Testis (tissue), 3 donors: Measurements from ENCODE around the gene MTRFR. TPM values are rescaled to one million over a fixed set of nuclear protein-coding genes. Genes with fewer than 3 reads are reported as not detected.
A peak's percentile ranks its signal among the peaks of the same experiment; 100 is the strongest.
"Not testable (repeated sequence)": the region's sequence is repeated elsewhere in the genome, so short reads cannot be mapped to it uniquely, and the experiment has no call there.

Experiments used
- DNase-seq: peaks from one replicate; pipeline ENCODE4 v3.0.0-alpha.2; 2019
- H3K27ac ChIP-seq, 2 donors: fragments of 200-600 bp; sonication (generic); one replicate each; pipeline ENCODE4 v1.5.1; 2019
- H3K27me3 ChIP-seq: fragments of 200-600 bp; sonication (generic); one replicate; pipeline ENCODE4 v1.5.1; 2019
- H3K36me3 ChIP-seq: fragments of 200-600 bp; sonication (generic); one replicate; pipeline ENCODE4 v1.5.1; 2017; ENCODE audit warnings: low read depth; ENCODE audit errors: missing control alignments
- H3K4me1 ChIP-seq: fragments of 200-600 bp; sonication (generic); one replicate; pipeline ENCODE4 v1.5.1; 2019
- H3K4me3 ChIP-seq, 2 donors: fragments of 200-600 bp; sonication (generic); one replicate each; pipeline ENCODE4 v1.5.1; 2017 to 2019
- H3K9me3 ChIP-seq: fragments of 200-600 bp; sonication (generic); one replicate; pipeline ENCODE4 v1.5.1; 2017
- POLR2A ChIP-seq: fragments of 450-650 bp; IDR thresholded peaks from one replicate; pipeline ENCODE4 v1.6.1; 2017; ENCODE audit warnings: antibody characterized with exemption, mild to moderate bottlenecking, moderate library complexity
- WGBS, 2 donors: methylation state at CpG; one replicate each; pipeline ENCODE4 v1.1.5; 2018; 5-methylcytosine and 5-hydroxymethylcytosine counted together
- intact Hi-C: fragments of 100-400 bp; cut with DNase I; formaldehyde crosslinking; loops from one replicate; pipeline ENCODE4 v1.15.1; 2023; ENCODE audit warnings: low total_unique reads
- polyA plus RNA-seq: library from polyadenylated mRNA; stranded (reverse); fragments of 350-450 nt; fragmentation: Illumina TruSeq; extraction: RNeasy Lipid Tissue Mini Kit (QIAGEN cat#74804); gene quantifications from one replicate; pipeline ENCODE4 v1.2.3, GENCODE V29; 2014; ENCODE audit warnings: low read depth, low replicate concordance; ENCODE audit not compliant: insufficient read depth
- total RNA-seq, 2 donors: library from RNA; depleted of rRNA; stranded (reverse); fragments of >200 nt; gene quantifications; one replicate each; pipeline ENCODE4 v1.2.3, GENCODE V29; 2016
- TF ChIP-seq, protein P1 (sequence below), 3 experiments: fragments of 450-650 bp in 2 of 3; fragments of 200-600 bp in 1 of 3; sonication (generic) in 1 of 3; IDR thresholded peaks; one replicate each; pipeline ENCODE4 v1.5.1; 2016 to 2019; ENCODE audit warnings: antibody characterized with exemption in 3 of 3, mild to moderate bottlenecking in 2 of 3, moderate library complexity in 1 of 3

Gene MTRFR
- total and polyA plus RNA-seq, 3 donors from 2014 or later, result 21.1 to 23.6 (median 21.3) TPM

- no peak overlapping the region for H3K4me3 ChIP-seq
- H3K9me3 ChIP-seq, result no peaks in the 10 kb centered on the region
- TF ChIP-seq, protein P1, sequence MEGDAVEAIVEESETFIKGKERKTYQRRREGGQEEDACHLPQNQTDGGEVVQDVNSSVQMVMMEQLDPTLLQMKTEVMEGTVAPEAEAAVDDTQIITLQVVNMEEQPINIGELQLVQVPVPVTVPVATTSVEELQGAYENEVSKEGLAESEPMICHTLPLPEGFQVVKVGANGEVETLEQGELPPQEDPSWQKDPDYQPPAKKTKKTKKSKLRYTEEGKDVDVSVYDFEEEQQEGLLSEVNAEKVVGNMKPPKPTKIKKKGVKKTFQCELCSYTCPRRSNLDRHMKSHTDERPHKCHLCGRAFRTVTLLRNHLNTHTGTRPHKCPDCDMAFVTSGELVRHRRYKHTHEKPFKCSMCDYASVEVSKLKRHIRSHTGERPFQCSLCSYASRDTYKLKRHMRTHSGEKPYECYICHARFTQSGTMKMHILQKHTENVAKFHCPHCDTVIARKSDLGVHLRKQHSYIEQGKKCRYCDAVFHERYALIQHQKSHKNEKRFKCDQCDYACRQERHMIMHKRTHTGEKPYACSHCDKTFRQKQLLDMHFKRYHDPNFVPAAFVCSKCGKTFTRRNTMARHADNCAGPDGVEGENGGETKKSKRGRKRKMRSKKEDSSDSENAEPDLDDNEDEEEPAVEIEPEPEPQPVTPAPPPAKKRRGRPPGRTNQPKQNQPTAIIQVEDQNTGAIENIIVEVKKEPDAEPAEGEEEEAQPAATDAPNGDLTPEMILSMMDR (IDR thresholded peaks at IDR 0.05), result no peak
- TF ChIP-seq POLR2A, result no peak
- DNase-seq, result no peak
- H3K27ac ChIP-seq, result no peak overlapping the region
- intact Hi-C loops, result loop anchor here (10.0 kb wide), 1 partner anchor 194 kb away; no protein-coding TSS in a partner anchor
- no peaks in the 10 kb centered on the region for H3K27me3 ChIP-seq
- peaks cover 22% of the 10 kb centered on the region for H3K4me1 ChIP-seq
- WGBS, 2 donors, result 80 to 89% methylated on average over 6 of the region's 6 CpGs
- no peaks in the 10 kb centered on the region for H3K36me3 ChIP-seq
Observed at GRCh38 chr12:123238961-123239360, 5.7 kb downstream of the MTRFR start.

- intact Hi-C loops, result no loop called here
- 41 to 44% methylated on average over 11 of the region's 11 CpGs for WGBS, 2 donors
- Histone ChIP-seq H3K9me3 (no peaks in the 10 kb centered on the region), H3K27me3 (no peaks in the 10 kb centered on the region), H3K36me3 (no peaks in the 10 kb centered on the region), H3K4me1 (peaks cover 12% of the 10 kb centered on the region), H3K27ac (peak overlapping the region in 1 of 2 donors; percentile 63), H3K4me3 (no peak overlapping the region)
- no peak for DNase-seq
- no peak for TF ChIP-seq POLR2A
- TF ChIP-seq, protein P1 (IDR thresholded peaks at IDR 0.05), result no peak
Observed at GRCh38 chr12:123242116-123242904, 9.1 kb downstream of the MTRFR start.

DNA sequence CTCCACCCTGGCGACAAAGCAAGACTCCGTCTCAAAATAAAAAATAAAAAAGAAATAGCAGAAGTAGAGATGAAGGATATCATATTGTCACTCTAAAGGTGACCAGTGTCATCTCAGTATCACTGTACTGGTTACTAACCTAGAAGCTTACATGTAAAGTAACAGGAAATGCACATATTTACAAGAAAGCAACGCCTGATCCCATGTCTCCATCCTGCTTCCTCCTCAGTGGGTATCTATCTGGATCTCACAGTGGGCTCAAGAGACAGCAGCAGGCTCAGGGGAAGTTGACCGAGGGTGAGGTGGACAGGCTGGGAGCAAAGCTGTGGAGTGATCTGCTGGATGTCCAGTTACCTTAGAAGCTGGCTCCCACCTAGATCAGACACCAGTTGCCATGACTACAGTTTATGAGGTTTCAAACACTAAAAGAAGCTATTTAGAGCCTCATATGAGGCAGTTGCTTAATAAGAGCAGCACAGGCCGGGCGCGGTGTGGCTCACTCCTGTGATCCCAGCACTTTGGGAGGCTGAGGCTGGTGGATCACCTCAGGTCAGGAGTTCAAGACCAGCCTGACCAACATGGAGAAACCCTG is 10.5 kb downstream of the MTRFR start:
- intact Hi-C loops, result no loop called here
- no peak for DNase-seq
- H3K27ac ChIP-seq, result no peak overlapping the region
- H3K4me1 ChIP-seq, result peaks cover 12% of the 10 kb centered on the region
- no peaks in the 10 kb centered on the region for H3K9me3 ChIP-seq
- no peaks in the 10 kb centered on the region for H3K27me3 ChIP-seq
- H3K36me3 ChIP-seq, result no peaks in the 10 kb centered on the region
- TF ChIP-seq, protein P1 (IDR thresholded peaks at IDR 0.05), result no peak
- TF ChIP-seq POLR2A, result no peak
- H3K4me3 ChIP-seq, result no peak overlapping the region
- 77 to 78% methylated on average over 7 of the region's 7 CpGs for WGBS, 2 donors

DNA sequence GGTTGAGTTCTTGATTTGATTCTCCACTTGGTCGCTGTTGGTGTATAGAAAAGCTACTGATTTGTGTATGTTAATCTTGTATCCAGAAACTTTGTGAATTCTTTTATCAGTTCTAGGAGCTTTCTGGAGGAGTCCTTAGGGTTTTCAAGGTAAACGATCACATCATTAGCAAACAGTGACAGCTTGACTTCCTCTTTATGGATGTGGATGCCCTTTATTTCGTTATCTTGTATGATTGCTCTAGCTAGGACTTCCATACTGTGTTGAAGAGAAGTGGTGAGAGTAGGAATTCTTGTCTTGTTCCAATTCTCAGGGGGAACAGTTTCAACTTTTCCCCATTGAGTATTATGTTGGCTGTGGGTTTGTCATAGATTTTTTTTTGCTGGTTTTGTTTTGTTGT is 12.4 kb downstream of the MTRFR start:
- intact Hi-C loops, result no loop called here

GRCh38 chr12:123248129-123248528 is 14.9 kb downstream of the MTRFR start:
- H3K4me3 ChIP-seq, H3K4me1 ChIP-seq, H3K9me3 ChIP-seq, intact Hi-C loops, DNase-seq, H3K27me3 ChIP-seq, H3K36me3 ChIP-seq, H3K27ac ChIP-seq: not testable (repeated sequence)
- 94 to 100% methylated on average over 2 of the region's 2 CpGs for whole genome bisulfite sequencing, 2 donors

More for the DNA sequence above, 12.4 kb downstream of the MTRFR start:
- no peak for DNase-seq
- no peaks in the 10 kb centered on the region for H3K36me3 ChIP-seq
- H3K27ac ChIP-seq, result no peak overlapping the region
- H3K4me3 ChIP-seq, result no peak overlapping the region
- no peaks in the 10 kb centered on the region for H3K27me3 ChIP-seq
- TF ChIP-seq, protein P1 (IDR thresholded peaks at IDR 0.05), result no peak
- no peak for TF ChIP-seq POLR2A
- H3K4me1 ChIP-seq, result peaks cover 16% of the 10 kb centered on the region
- WGBS, 2 donors, result 67 to 80% methylated on average over 3 of the region's 3 CpGs
- no peaks in the 10 kb centered on the region for H3K9me3 ChIP-seq

- H3K9me3 ChIP-seq, H3K4me3 ChIP-seq, H3K27ac ChIP-seq, H3K36me3 ChIP-seq, DNase-seq, H3K27me3 ChIP-seq, intact Hi-C loops, H3K4me1 ChIP-seq: not testable (repeated sequence)
- WGBS, 2 donors, result 90 to 97% methylated on average over 9 to 18 of the region's 26 CpGs
Observed at GRCh38 chr12:123248996-123249741, 15.9 kb downstream of the MTRFR start.
